PFSK-1 (cell line): ENCODE results near the gene FMN1.

Experiments
- FOXP2 ChIP-seq: optimal IDR thresholded peaks from 2 replicates; pipeline ENCODE3; 2011; ENCODE audit warnings: borderline replicate concordance, control low read depth, inconsistent platforms; ENCODE audit not compliant: insufficient read depth; ENCODE audit errors: extremely low read length, extremely low read depth
- POLR2AphosphoS5 ChIP-seq: IDR thresholded peaks from 2 replicates; pipeline ENCODE4 v1.6.1; 2012; ENCODE audit warnings: low read depth, mild to moderate bottlenecking, control low read depth, low read length, moderate library complexity
- SIN3A ChIP-seq: IDR thresholded peaks from 2 replicates; pipeline ENCODE4 v1.6.1; 2012; ENCODE audit warnings: mild to moderate bottlenecking, low read length, moderate library complexity, borderline replicate concordance; ENCODE audit not compliant: insufficient read depth
- TAF1 ChIP-seq: IDR thresholded peaks from 2 replicates; pipeline ENCODE4 v1.6.1; 2012; ENCODE audit warnings: low read length, control low read depth, borderline replicate concordance; ENCODE audit not compliant: insufficient read depth
- TF ChIP-seq, protein P1 (sequence below), 2 experiments: IDR thresholded peaks; 2 replicates each; pipeline versions ENCODE4 v1.6.1 to v1.8.0; 2011 to 2012; ENCODE audit warnings: low read depth in 2 of 2, low read length in 2 of 2, control low read depth in 1 of 2, inconsistent platforms in 1 of 2, mild to moderate bottlenecking in 1 of 2, moderate library complexity in 1 of 2; ENCODE audit not compliant: insufficient read depth in 1 of 2

The FMN1 gene

DNA sequence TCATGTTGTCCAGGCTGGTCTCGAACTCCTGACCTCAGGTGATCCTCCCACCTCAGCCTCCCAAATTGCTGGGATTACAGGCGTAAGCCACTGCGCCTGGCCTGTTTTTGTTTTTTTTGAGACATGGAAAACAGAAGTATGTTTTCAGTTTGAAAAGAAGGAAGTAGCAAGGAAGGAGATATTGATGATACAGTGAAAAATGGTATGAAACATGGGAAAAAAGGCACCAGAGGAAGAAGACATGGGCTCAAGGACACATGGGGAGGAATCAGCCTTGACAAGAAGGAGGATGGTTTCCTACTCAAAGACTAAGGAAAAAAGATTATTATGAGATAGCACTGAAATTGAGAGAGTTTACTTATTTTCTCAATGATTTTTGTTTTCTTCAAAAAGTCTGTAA is 30.7 kb downstream of the FMN1 start:
- TF ChIP-seq TAF1 (no peak), FOXP2 (no peak), POLR2AphosphoS5 (no peak), SIN3A (no peak)
- TF ChIP-seq, protein P1, sequence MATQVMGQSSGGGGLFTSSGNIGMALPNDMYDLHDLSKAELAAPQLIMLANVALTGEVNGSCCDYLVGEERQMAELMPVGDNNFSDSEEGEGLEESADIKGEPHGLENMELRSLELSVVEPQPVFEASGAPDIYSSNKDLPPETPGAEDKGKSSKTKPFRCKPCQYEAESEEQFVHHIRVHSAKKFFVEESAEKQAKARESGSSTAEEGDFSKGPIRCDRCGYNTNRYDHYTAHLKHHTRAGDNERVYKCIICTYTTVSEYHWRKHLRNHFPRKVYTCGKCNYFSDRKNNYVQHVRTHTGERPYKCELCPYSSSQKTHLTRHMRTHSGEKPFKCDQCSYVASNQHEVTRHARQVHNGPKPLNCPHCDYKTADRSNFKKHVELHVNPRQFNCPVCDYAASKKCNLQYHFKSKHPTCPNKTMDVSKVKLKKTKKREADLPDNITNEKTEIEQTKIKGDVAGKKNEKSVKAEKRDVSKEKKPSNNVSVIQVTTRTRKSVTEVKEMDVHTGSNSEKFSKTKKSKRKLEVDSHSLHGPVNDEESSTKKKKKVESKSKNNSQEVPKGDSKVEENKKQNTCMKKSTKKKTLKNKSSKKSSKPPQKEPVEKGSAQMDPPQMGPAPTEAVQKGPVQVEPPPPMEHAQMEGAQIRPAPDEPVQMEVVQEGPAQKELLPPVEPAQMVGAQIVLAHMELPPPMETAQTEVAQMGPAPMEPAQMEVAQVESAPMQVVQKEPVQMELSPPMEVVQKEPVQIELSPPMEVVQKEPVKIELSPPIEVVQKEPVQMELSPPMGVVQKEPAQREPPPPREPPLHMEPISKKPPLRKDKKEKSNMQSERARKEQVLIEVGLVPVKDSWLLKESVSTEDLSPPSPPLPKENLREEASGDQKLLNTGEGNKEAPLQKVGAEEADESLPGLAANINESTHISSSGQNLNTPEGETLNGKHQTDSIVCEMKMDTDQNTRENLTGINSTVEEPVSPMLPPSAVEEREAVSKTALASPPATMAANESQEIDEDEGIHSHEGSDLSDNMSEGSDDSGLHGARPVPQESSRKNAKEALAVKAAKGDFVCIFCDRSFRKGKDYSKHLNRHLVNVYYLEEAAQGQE (IDR thresholded peaks at IDR 0.05; ENCODE audit: insufficient read depth in 1 of 2, low read depth in 2 of 2, low read length in 2 of 2): no peak

DNA sequence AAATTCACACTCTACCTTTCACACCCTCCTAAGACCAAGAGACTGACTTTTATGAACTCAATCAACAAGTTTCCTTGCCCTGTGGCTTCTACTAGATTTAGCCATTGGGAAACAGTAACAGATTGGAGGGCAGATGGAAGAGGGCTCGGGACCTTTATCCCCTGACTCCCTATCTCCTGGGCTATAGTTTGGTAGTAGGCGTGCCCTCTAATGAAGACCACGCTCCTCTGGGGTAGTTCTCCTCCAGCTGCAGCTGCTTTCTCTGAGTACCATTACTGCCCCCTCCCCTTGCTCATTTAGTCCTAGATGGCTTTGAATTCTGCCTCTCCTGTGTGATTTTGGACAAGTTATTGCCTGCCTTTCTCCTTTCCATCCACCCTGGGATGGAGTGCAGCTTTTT is 33.3 kb downstream of the FMN1 start:
- TF ChIP-seq, protein P1 (IDR thresholded peaks at IDR 0.05; ENCODE audit: insufficient read depth in 1 of 2, low read depth in 2 of 2, low read length in 2 of 2): no peak
- TF ChIP-seq SIN3A: no peak
- no peak for TF ChIP-seq POLR2AphosphoS5
- no peak for TF ChIP-seq FOXP2
- TF ChIP-seq TAF1: no peak

DNA sequence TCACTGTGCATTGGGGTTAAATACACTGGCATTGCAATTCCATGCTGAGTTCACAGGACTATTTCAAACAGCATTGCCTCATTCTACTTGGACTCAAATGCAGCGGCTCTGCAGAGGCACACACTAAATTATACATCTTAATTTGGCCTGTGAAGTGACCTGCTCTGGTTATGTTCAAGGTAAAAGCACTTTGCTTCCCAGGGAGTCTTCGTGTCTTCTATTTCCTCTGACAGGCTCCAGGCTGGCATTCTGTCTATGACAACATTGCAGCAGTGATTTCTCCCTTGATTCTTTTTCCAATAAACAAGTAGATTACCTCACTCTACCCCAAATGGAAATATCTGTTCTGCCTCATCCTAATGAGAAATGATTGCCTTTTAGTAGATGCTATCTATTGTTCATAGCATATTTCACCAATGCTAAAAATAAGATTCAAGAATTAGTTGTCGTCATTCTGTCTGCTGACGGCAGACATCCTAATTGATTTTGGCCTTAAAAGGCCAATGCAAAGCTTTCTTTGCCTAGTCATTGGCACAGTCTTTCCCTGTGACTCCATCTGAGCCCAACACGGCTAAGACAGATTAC is 33.8 kb downstream of the FMN1 start:
- TF ChIP-seq, protein P1 (IDR thresholded peaks at IDR 0.05; ENCODE audit: insufficient read depth in 1 of 2, low read depth in 2 of 2, low read length in 2 of 2): no peak
- TF ChIP-seq SIN3A: no peak
- no peak for TF ChIP-seq FOXP2
- TF ChIP-seq TAF1: no peak
- no peak for TF ChIP-seq POLR2AphosphoS5

DNA sequence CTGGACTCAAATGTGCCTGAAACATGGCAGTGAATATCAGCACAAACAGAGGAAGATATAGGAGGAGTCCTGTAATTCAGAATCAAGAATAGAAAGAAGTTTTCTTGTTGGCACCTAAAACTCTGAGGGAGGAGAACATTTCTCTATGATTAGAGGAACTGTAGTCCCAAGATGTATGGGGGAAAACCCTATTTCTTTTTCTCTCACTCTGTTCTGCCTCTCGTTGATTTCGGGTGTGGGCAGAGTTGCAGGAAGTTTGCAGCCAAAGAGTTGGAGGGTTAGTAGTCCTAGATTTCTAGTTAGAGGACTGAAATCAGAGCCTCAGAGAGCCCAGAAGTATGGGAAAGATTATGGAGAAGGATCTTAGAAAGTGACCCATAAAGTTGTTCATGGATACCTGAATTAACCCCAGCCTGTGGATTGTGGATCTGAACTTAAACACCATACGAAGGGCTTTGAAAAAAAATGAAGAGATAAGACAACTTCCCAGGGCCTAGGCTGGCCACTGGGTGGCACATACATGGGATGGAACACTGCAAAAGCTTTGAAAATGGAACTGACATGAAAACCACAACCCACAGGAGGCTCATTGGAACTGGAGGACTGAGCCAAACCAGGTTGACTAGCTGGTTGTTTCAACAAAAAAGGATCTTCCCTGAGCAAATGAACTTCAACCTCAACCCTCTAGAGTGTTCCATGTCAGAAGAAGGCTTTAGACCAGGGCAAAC is 34.6 kb downstream of the FMN1 start:
- TF ChIP-seq SIN3A (no peak), POLR2AphosphoS5 (no peak), TAF1 (no peak)

DNA sequence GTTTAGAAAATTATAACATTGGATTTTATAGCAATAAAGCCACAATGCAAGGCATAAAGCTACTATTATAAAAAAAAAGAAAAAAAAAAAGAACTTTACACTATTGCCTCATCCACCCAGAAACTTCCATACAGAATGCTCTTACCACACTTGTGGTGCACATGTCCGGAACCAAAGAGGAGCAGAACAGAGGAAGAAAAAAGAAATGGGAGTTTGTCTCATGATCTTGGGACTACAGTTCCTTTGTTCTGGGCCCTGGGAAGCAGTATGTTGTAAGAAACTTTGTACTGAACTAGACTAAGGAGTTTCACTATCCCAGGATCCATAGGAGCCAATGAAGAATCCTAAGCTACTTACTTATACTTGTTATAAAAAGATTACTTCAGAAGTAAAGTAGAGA is 36.1 kb downstream of the FMN1 start:
- TF ChIP-seq TAF1: no peak
- TF ChIP-seq FOXP2: no peak
- TF ChIP-seq POLR2AphosphoS5: no peak
- TF ChIP-seq, protein P1 (IDR thresholded peaks at IDR 0.05; ENCODE audit: insufficient read depth in 1 of 2, low read depth in 2 of 2, low read length in 2 of 2): no peak
- TF ChIP-seq SIN3A: no peak
